HCT116 (cell line): ENCODE data around the gene MCRIP1.

Experiments used
- CTCF ChIP-seq, 3 experiments: fragments of 200-600 bp in 1 of 3; sonication (generic) in 1 of 3; IDR thresholded peaks in 2 of 3; conservative IDR thresholded peaks in 1 of 3; 2 replicates each; pipeline ENCODE4 v1.5.1; 2012 to 2017; ENCODE audit warnings: low read depth in 2 of 3, low read length in 2 of 3, antibody characterized with exemption in 1 of 3, borderline replicate concordance in 1 of 3, control low read depth in 1 of 3, mild to moderate bottlenecking in 1 of 3, mixed read lengths in 1 of 3, mixed run types in 1 of 3, moderate library complexity in 1 of 3; ENCODE audit not compliant: insufficient read depth in 1 of 3
- ZBTB33 ChIP-seq: IDR thresholded peaks from 2 replicates; pipeline ENCODE4 v1.6.1; 2011; ENCODE audit warnings: mild to moderate bottlenecking, low read length, moderate library complexity; ENCODE audit not compliant: insufficient replicate concordance; ENCODE audit errors: extremely low read depth

- TF ChIP-seq ZBTB33, result no peak
- no peak for TF ChIP-seq CTCF (IDR thresholded peaks at IDR 0.05 in 2 of 3, conservative IDR thresholded peaks at IDR 0.05 in 1 of 3; ENCODE audit: borderline replicate concordance in 1 of 3, insufficient read depth in 1 of 3, low read depth in 2 of 3, low read length in 2 of 3)
Observed at GRCh38 chr17:81865358-81865732, 32.3 kb upstream of the MCRIP1 start.
